HFFc6 (cell line): ENCODE results near the gene FAM186B. TPM values are rescaled to one million over a fixed set of nuclear protein-coding genes. Genes with fewer than 3 reads are reported as not detected.
"Not testable (repeated sequence)": the region's sequence is repeated elsewhere in the genome, so short reads cannot be mapped to it uniquely, and the experiment has no call there.

Experiments used
- DNase-seq: peaks from one replicate; pipeline ENCODE4 v3.0.0-alpha.2; 2018
- H3K27ac Mint-ChIP-seq: 2 replicates; pipeline ENCODE4 v1.8.0; 2020; ENCODE audit warnings: mild to moderate bottlenecking, mixed read lengths
- H3K27me3 Mint-ChIP-seq: 2 replicates; pipeline ENCODE4 v1.8.0; 2021; ENCODE audit warnings: mild to moderate bottlenecking, moderate library complexity, mixed read lengths; ENCODE audit not compliant: insufficient read depth
- H3K36me3 Mint-ChIP-seq: 2 replicates; pipeline ENCODE4 v1.8.0; 2021; ENCODE audit warnings: low read depth, mixed read lengths
- H3K4me1 Mint-ChIP-seq: 2 replicates; pipeline ENCODE4 v1.8.0; 2020; ENCODE audit warnings: low read depth, mixed read lengths
- H3K4me3 Mint-ChIP-seq: 2 replicates; pipeline ENCODE4 v1.8.0; 2020; ENCODE audit warnings: mild to moderate bottlenecking, moderate library complexity, mixed read lengths
- H3K9me3 Mint-ChIP-seq: 2 replicates; pipeline ENCODE4 v1.8.0; 2020; ENCODE audit warnings: mild to moderate bottlenecking, mixed read lengths
- total RNA-seq, 6 experiments: library from RNA; stranded (reverse); fragmentation: NEBNext Ultra II Directional; extraction: Animal tissue kit (Norgen Biotek cat#: 25700); gene quantifications; 2 replicates in 1 of 6; 3 replicates in 5 of 6; pipeline ENCODE4 v1.2.3, GENCODE V29; 2021
- TF ChIP-seq, protein P1 (sequence below): fragments of 200-600 bp; sonication (generic); IDR thresholded peaks from 2 replicates; pipeline ENCODE4 v1.5.0; 2021; ENCODE audit warnings: antibody characterized with exemption, mild to moderate bottlenecking

The FAM186B gene
- total RNA-seq, 6 experiments from 2014 or later = 0.21 to 0.46 (median 0.31) TPM

GRCh38 chr12:49612210-49612609, 6.8 kb upstream of the FAM186B start:
- peaks cover 9% of the 10 kb centered on the region; the same call in 1 of the 2 replicates for H3K36me3 Mint-ChIP-seq
- peaks cover 6% of the 10 kb centered on the region for H3K27me3 Mint-ChIP-seq
- H3K4me3 Mint-ChIP-seq = no peak overlapping the region
- peaks cover 14% of the 10 kb centered on the region for H3K4me1 Mint-ChIP-seq
- DNase-seq = no peak
- TF ChIP-seq, protein P1, sequence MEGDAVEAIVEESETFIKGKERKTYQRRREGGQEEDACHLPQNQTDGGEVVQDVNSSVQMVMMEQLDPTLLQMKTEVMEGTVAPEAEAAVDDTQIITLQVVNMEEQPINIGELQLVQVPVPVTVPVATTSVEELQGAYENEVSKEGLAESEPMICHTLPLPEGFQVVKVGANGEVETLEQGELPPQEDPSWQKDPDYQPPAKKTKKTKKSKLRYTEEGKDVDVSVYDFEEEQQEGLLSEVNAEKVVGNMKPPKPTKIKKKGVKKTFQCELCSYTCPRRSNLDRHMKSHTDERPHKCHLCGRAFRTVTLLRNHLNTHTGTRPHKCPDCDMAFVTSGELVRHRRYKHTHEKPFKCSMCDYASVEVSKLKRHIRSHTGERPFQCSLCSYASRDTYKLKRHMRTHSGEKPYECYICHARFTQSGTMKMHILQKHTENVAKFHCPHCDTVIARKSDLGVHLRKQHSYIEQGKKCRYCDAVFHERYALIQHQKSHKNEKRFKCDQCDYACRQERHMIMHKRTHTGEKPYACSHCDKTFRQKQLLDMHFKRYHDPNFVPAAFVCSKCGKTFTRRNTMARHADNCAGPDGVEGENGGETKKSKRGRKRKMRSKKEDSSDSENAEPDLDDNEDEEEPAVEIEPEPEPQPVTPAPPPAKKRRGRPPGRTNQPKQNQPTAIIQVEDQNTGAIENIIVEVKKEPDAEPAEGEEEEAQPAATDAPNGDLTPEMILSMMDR = no peak
- no peak overlapping the region for H3K27ac Mint-ChIP-seq
- H3K9me3 Mint-ChIP-seq = peaks cover 21% of the 10 kb centered on the region

DNA sequence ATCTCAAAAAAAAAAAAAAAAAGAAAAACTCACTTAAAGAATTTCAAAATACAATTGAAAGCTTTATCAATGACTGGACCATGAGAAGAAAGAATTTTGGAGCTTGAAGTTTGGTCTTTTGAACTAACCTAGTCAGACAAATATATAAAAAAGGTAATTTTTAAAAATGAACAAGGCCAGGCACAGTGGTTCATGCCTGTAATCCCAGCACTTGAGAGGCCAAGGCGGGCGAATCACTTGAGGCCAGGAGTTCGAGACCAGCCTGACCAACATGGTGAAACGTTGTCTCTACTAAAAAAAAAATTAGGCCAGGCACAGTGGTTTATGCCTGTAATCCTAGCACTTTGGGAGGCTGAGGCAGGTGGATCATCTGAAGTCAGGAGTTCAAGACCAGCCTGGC, 5.3 kb upstream of the FAM186B start:
- H3K4me3 Mint-ChIP-seq, H3K27ac Mint-ChIP-seq, H3K27me3 Mint-ChIP-seq, H3K36me3 Mint-ChIP-seq, H3K9me3 Mint-ChIP-seq, DNase-seq: not testable (repeated sequence)
- H3K4me1 Mint-ChIP-seq = peaks cover 14% of the 10 kb centered on the region

DNA sequence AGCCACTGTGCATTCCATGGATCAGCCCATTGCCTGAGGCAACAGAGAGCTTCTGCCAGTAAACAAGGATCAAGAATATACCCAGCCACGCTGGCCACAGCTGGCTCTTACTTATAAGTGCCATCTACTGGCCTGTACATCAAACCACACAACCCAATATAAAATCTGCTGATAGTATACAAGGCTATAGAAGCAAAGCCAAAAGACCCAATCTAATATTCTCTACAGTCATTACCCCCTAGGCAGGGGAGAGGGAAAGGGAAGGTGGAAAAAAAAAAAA, 4.4 kb upstream of the FAM186B start:
- Mint-ChIP-seq H3K27me3 (peaks cover 6% of the 10 kb centered on the region), H3K9me3 (peaks cover 3% of the 10 kb centered on the region; the same call in 1 of the 2 replicates), H3K27ac (no peak overlapping the region), H3K36me3 (no peaks in the 10 kb centered on the region), H3K4me3 (no peak overlapping the region), H3K4me1 (peaks cover 14% of the 10 kb centered on the region)
- DNase-seq = peak; percentile 73
- TF ChIP-seq, protein P1 = peak; percentile 60

GRCh38 chr12:49609059-49609874, 3.8 kb upstream of the FAM186B start:
- Mint-ChIP-seq H3K4me3 (no peak overlapping the region), H3K27ac (no peak overlapping the region)

GRCh38 chr12:49604856-49605255, 583 bp downstream of the FAM186B start:
- H3K4me1 Mint-ChIP-seq = peaks cover 10% of the 10 kb centered on the region
- no peaks in the 10 kb centered on the region; the same call in 1 of the 2 replicates for H3K27me3 Mint-ChIP-seq
- no peak for DNase-seq
- H3K27ac Mint-ChIP-seq = no peak overlapping the region
- H3K9me3 Mint-ChIP-seq = no peaks in the 10 kb centered on the region
- TF ChIP-seq, protein P1 = no peak
- H3K4me3 Mint-ChIP-seq = no peak overlapping the region
- no peaks in the 10 kb centered on the region for H3K36me3 Mint-ChIP-seq

More at GRCh38 chr12:49609059-49609874, 3.8 kb upstream of the FAM186B start:
- TF ChIP-seq, protein P1 = no peak
- peaks cover 1% of the 10 kb centered on the region; the same call in 1 of the 2 replicates for H3K9me3 Mint-ChIP-seq
- peaks cover 14% of the 10 kb centered on the region for H3K4me1 Mint-ChIP-seq
- H3K36me3 Mint-ChIP-seq = no peaks in the 10 kb centered on the region
- peaks cover 6% of the 10 kb centered on the region for H3K27me3 Mint-ChIP-seq
- DNase-seq = no peak

DNA sequence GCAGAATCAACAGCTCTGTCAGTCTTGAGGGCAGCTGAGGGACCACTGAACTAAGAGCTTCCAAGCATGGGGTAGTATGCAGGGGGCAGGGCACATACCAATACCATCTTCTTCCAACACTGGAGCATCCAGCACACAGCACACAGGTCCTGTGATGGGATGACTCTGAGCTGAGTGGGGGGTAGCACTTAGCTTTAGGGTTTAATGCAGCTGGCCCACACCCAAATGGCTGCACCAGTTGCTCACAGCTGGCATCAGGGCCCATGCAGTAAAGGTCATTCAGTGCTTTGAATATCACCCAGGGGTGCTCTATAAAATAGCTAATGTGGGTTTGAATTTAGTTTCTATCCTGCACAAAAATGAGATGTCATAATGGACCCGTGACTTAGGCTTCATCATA, 1.7 kb downstream of the FAM186B start:
- Mint-ChIP-seq H3K27ac (no peak overlapping the region), H3K9me3 (no peaks in the 10 kb centered on the region), H3K4me1 (no peaks in the 10 kb centered on the region; the same call in 1 of the 2 replicates), H3K4me3 (no peak overlapping the region), H3K27me3 (no peaks in the 10 kb centered on the region; the same call in 1 of the 2 replicates), H3K36me3 (no peaks in the 10 kb centered on the region)
- no peak for DNase-seq
- TF ChIP-seq, protein P1 = no peak
